Trophoblast cell (in vitro differentiated cells and primary cell): ENCODE results near the gene URB1.

Experiments
- DNase-seq, 2 donors: peaks; one replicate each; pipeline ENCODE4 v3.0.0-alpha.2; 2016
- H2AFZ ChIP-seq: 2 replicates; pipeline ENCODE4 v1.6.1; 2013; ENCODE audit warnings: low read length, moderate library complexity, mild to moderate bottlenecking; ENCODE audit not compliant: insufficient read depth, poor library complexity
- H2AK5ac ChIP-seq: 2 replicates; pipeline ENCODE4 v1.6.1; 2013; ENCODE audit warnings: mild to moderate bottlenecking, low read length
- H2BK120ac ChIP-seq: 2 replicates; pipeline ENCODE4 v1.6.1; 2013; ENCODE audit warnings: low read length, mild to moderate bottlenecking, moderate library complexity; ENCODE audit not compliant: insufficient read depth, poor library complexity
- H2BK12ac ChIP-seq: 2 replicates; pipeline ENCODE4 v1.6.1; 2013; ENCODE audit warnings: mild to moderate bottlenecking, low read length, moderate library complexity
- H2BK5ac ChIP-seq: 2 replicates; pipeline ENCODE4 v1.6.1; 2013; ENCODE audit warnings: low read length, low read depth, moderate library complexity, mild to moderate bottlenecking; ENCODE audit not compliant: poor library complexity
- H3K14ac ChIP-seq: 2 replicates; pipeline ENCODE4 v1.6.1; 2013; ENCODE audit warnings: mild to moderate bottlenecking, low read length
- H3K18ac ChIP-seq: 2 replicates; pipeline ENCODE4 v1.6.1; 2013; ENCODE audit warnings: mild to moderate bottlenecking, low read length
- H3K23ac ChIP-seq: 2 replicates; pipeline ENCODE4 v1.6.1; 2013; ENCODE audit warnings: low read length
- H3K27ac ChIP-seq: 2 replicates; pipeline ENCODE4 v1.5.1; 2013; ENCODE audit warnings: low read depth, mild to moderate bottlenecking, inconsistent platforms, low read length, moderate library complexity
- H3K27me3 ChIP-seq: 2 replicates; pipeline ENCODE4 v1.6.1; 2013; ENCODE audit warnings: inconsistent platforms, mild to moderate bottlenecking, low read length, moderate library complexity; ENCODE audit not compliant: insufficient read depth
- H3K36me3 ChIP-seq, 2 experiments: 1 replicate in 1 of 2; 2 replicates in 1 of 2; pipeline ENCODE4 v1.6.1; 2013; ENCODE audit warnings: low read length in 2 of 2, mild to moderate bottlenecking in 2 of 2, moderate library complexity in 1 of 2; ENCODE audit not compliant: insufficient read depth in 2 of 2, control insufficient read depth in 1 of 2
- H3K4ac ChIP-seq: 2 replicates; pipeline ENCODE4 v1.6.1; 2013; ENCODE audit warnings: low read depth, mild to moderate bottlenecking, low read length, moderate library complexity
- H3K4me1 ChIP-seq, 2 experiments: 1 replicate in 1 of 2; 2 replicates in 1 of 2; pipeline ENCODE4 v1.6.1; 2013; ENCODE audit warnings: low read length in 2 of 2, mild to moderate bottlenecking in 2 of 2, moderate library complexity in 1 of 2; ENCODE audit not compliant: insufficient read depth in 2 of 2, control insufficient read depth in 1 of 2
- H3K4me2 ChIP-seq: 2 replicates; pipeline ENCODE4 v1.6.1; 2013; ENCODE audit warnings: inconsistent platforms, mild to moderate bottlenecking, low read length, moderate library complexity
- H3K4me3 ChIP-seq: 2 replicates; pipeline ENCODE4 v1.5.1; 2013; ENCODE audit warnings: mild to moderate bottlenecking, low read depth, low read length, inconsistent platforms
- H3K79me1 ChIP-seq: one replicate; pipeline ENCODE4 v1.6.1; 2013; ENCODE audit warnings: low read length
- H3K79me2 ChIP-seq: 2 replicates; pipeline ENCODE4 v1.6.1; 2013; ENCODE audit warnings: low read length, mild to moderate bottlenecking; ENCODE audit not compliant: control insufficient read depth, insufficient read depth, poor library complexity
- H3K9ac ChIP-seq: 2 replicates; pipeline ENCODE4 v1.6.1; 2013; ENCODE audit warnings: mild to moderate bottlenecking, low read length
- H3K9me3 ChIP-seq: 2 replicates; pipeline ENCODE4 v1.6.1; 2013; ENCODE audit warnings: low read depth, mild to moderate bottlenecking, control low read depth, inconsistent platforms, low read length; ENCODE audit not compliant: insufficient read depth
- H4K12ac ChIP-seq: 2 replicates; pipeline ENCODE4 v1.6.1; 2013; ENCODE audit warnings: low read depth, mild to moderate bottlenecking, low read length, moderate library complexity
- H4K8ac ChIP-seq: 2 replicates; pipeline ENCODE4 v1.6.1; 2013; ENCODE audit warnings: low read depth, mild to moderate bottlenecking, low read length, moderate library complexity
- H4K91ac ChIP-seq: one replicate; pipeline ENCODE4 v1.6.1; 2013; ENCODE audit warnings: low read depth, mild to moderate bottlenecking, low read length, moderate library complexity
- WGBS: extraction: QIAGEN DNeasy Blood & Tissue Kit; methylation state at CpG from one replicate; pipeline ENCODE4 v1.1.7; 2013; ENCODE audit warnings: missing lambda C conversion rate; ENCODE audit not compliant: insufficient read length, insufficient coverage; ENCODE audit errors: extremely low coverage; 5-methylcytosine and 5-hydroxymethylcytosine counted together

URB1 gene

DNA sequence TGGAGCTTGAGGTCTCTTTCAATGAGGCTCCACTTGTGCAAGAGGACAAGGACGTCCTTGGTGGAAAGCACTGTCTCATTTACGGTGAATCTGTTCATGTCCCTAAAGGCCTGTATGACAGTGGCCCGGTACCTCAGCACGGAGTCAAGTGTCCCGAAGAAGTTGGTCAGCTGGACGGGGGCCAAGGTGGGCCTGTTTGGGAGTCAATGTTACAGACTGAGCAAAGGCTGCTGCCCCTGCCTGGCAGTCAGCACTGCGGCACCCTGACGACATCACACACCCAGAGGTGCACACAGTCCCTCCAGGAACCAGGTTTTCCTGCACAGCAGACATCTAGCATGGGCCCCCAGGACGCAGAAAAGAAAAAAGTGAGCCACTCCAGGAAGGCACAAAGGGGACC, 75.1 kb downstream of the URB1 start:
- H2AK5ac ChIP-seq: no peak overlapping the region
- WGBS: no CpG with 5 or more reads among the region's 9 CpGs
- no peak overlapping the region for H3K4me3 ChIP-seq
- no peak overlapping the region for H3K4ac ChIP-seq
- H3K9me3 ChIP-seq: peaks cover 3% of the 10 kb centered on the region
- H4K8ac ChIP-seq: no peak overlapping the region
- H4K91ac ChIP-seq: no peak overlapping the region
- no peak overlapping the region for H3K4me2 ChIP-seq
- no peak overlapping the region for H2BK120ac ChIP-seq
- peaks cover 59 to 69% of the 10 kb centered on the region in 2 experiments for H3K36me3 ChIP-seq
- H3K79me1 ChIP-seq: no peaks in the 10 kb centered on the region
- H3K9ac ChIP-seq: no peak overlapping the region
- no peaks in the 10 kb centered on the region for H3K4me1 ChIP-seq
- no peak for DNase-seq
- no peak overlapping the region for H3K27ac ChIP-seq
- H3K27me3 ChIP-seq: no peaks in the 10 kb centered on the region
- no peak overlapping the region for H3K18ac ChIP-seq
- H3K14ac ChIP-seq: no peak overlapping the region
- H4K12ac ChIP-seq: no peak overlapping the region
- H3K79me2 ChIP-seq: no peaks in the 10 kb centered on the region
- H3K23ac ChIP-seq: no peak overlapping the region
- no peak overlapping the region for H2BK12ac ChIP-seq
- H2BK5ac ChIP-seq: no peak overlapping the region
- no peak overlapping the region for H2AFZ ChIP-seq

DNA sequence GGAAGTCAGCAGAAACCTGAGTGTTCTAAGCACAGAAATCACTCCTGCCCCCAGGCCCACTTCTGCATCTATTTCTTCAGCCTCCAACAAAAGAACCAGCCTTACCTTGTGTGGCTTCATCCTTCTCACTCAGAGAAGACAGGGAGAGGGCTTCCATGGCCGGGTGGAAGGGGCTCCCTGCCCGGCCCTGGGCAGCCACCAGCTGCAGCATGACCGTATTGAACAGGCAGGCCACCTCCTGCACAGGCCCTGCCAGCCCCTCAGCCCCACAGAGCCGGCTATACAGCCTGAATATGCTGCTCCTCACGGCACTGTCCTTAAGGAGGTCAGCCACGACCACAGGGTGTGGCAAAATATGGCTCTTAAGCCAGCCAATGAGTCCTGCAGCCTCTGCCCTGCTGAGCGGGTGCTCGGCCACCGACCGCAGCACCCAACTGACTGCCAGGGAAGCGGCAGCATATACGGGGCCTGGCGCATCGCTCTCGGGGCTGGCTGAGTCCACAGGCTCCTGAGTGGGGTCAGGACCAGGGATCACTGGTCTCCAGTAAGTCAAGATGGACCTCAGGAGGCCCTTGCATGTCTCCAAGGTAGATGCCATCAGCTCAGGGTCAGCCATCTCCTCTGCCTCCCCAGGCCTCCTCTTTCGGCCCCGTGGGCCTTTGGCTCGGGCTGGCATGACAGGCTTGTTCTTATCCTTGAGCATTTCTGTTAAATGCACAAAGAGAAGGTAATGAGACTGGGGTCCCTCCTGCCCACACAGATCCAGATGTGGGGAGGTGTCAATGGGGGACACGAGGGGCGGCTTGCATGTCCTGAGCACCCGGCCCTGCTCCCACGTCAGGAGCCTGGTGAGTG, 76.2 kb downstream of the URB1 start:
- no peak overlapping the region for H3K23ac ChIP-seq
- H3K18ac ChIP-seq: no peak overlapping the region
- no peak overlapping the region for H2BK120ac ChIP-seq
- H3K27ac ChIP-seq: no peak overlapping the region
- no peak overlapping the region for H3K4me3 ChIP-seq
- DNase-seq: no peak
- no peak overlapping the region for H2BK12ac ChIP-seq
- no peak overlapping the region for H4K12ac ChIP-seq
- H4K8ac ChIP-seq: no peak overlapping the region
- H3K36me3 ChIP-seq: peaks cover 55 to 69% of the 10 kb centered on the region in 2 experiments
- no peak overlapping the region for H2AK5ac ChIP-seq
- H3K79me2 ChIP-seq: no peaks in the 10 kb centered on the region
- H3K27me3 ChIP-seq: no peaks in the 10 kb centered on the region
- peaks cover 3% of the 10 kb centered on the region for H3K9me3 ChIP-seq
- no peak overlapping the region for H4K91ac ChIP-seq
- H3K14ac ChIP-seq: no peak overlapping the region
- WGBS: no CpG with 5 or more reads among the region's 22 CpGs
- H3K79me1 ChIP-seq: no peaks in the 10 kb centered on the region
- no peak overlapping the region for H3K9ac ChIP-seq
- no peak overlapping the region for H3K4ac ChIP-seq
- H3K4me2 ChIP-seq: no peak overlapping the region
- no peak overlapping the region for H2BK5ac ChIP-seq
- no peak overlapping the region for H2AFZ ChIP-seq
- no peaks in the 10 kb centered on the region for H3K4me1 ChIP-seq

DNA sequence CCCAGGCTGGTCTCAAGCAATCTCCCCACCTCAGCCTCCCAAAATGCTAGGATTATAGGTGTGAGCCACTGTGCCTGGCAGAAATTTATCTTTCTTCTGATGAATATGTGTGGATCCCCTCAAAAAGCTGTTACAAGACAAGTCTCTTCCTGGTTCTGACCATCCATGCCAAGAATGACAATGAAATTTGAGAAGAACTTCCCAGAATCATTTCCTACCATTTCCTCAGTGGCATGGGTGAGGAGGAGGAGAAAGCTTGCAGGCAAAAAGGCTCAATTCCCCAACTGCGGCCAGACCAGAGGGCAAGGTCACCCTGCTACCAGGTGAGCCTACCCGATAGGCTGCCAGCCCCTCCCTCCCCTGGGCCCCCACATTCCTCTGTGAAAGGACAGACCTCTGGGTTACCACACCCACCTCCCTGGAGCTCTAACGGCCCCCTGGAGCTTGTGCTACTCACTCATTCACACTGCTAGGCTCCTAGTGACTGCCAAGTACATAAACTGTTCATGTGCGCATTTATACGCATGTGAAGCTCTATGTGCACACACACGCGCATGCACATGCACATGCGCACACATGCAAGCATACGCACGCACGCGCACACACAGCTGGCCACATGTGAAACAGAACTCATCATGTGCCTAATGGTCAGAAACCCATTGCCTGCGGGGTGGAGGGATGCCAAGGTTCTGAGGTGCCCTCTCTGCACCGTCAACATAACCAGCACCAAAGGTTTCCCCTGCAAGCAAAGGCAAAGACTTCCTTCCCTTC, 77.1 kb downstream of the URB1 start:
- no peaks in the 10 kb centered on the region for H3K27me3 ChIP-seq
- H3K18ac ChIP-seq: no peak overlapping the region
- no peak overlapping the region for H3K4me2 ChIP-seq
- H2AFZ ChIP-seq: no peak overlapping the region
- DNase-seq: no peak
- H3K36me3 ChIP-seq: peaks cover 51 to 66% of the 10 kb centered on the region in 2 experiments
- no peak overlapping the region for H2AK5ac ChIP-seq
- no peak overlapping the region for H3K27ac ChIP-seq
- H3K79me1 ChIP-seq: no peaks in the 10 kb centered on the region
- peaks cover 3% of the 10 kb centered on the region for H3K9me3 ChIP-seq
- no peaks in the 10 kb centered on the region for H3K79me2 ChIP-seq
- no peak overlapping the region for H4K91ac ChIP-seq
- no peak overlapping the region for H2BK120ac ChIP-seq
- H3K4me3 ChIP-seq: no peak overlapping the region
- peak overlapping the region; percentile 4 for H4K12ac ChIP-seq
- no peak overlapping the region for H4K8ac ChIP-seq
- peak overlapping the region; percentile 47 for H3K23ac ChIP-seq
- no peak overlapping the region for H2BK12ac ChIP-seq
- WGBS: no CpG with 5 or more reads among the region's 14 CpGs
- H3K14ac ChIP-seq: no peak overlapping the region
- H3K4me1 ChIP-seq: no peaks in the 10 kb centered on the region
- no peak overlapping the region for H3K9ac ChIP-seq
- H2BK5ac ChIP-seq: no peak overlapping the region
- H3K4ac ChIP-seq: no peak overlapping the region

DNA sequence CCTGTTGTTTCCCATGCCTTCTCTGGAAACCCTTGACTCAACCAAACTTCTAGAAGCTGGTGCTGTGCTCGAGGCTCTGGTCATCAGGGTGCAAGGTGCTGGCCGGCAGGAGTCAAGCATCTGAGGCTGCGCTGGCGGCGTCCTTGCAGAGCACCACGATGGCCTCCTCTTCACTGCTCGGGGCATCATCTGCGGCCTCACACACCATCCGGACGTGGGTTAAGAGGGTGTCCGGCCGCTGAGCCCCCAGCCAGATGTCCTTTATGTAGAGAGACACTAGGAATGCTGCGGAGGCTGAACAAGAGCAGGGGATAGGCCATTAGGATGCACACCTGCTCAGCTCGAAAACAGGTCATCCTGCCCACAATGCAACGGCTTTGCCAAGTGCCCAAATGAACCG, 78.0 kb downstream of the URB1 start:
- Histone ChIP-seq H3K36me3 (peaks cover 45 to 58% of the 10 kb centered on the region in 2 experiments), H4K91ac (no peak overlapping the region), H3K9me3 (peaks cover 3% of the 10 kb centered on the region), H3K79me1 (no peaks in the 10 kb centered on the region), H3K9ac (no peak overlapping the region), H2BK120ac (no peak overlapping the region), H3K4ac (no peak overlapping the region), H3K14ac (no peak overlapping the region), H3K4me3 (no peak overlapping the region), H4K12ac (no peak overlapping the region), H2BK12ac (no peak overlapping the region), H3K23ac (no peak overlapping the region), H2BK5ac (no peak overlapping the region), H3K27me3 (no peaks in the 10 kb centered on the region), H4K8ac (no peak overlapping the region), H3K18ac (no peak overlapping the region), H2AFZ (no peak overlapping the region), H3K27ac (no peak overlapping the region), H2AK5ac (no peak overlapping the region), H3K4me1 (peaks cover 0 to 5% of the 10 kb centered on the region in 2 experiments), H3K4me2 (no peak overlapping the region), H3K79me2 (no peaks in the 10 kb centered on the region)
- DNase-seq: no peak
- no CpG with 5 or more reads among the region's 16 CpGs for WGBS
